GM23338 (cell line): ENCODE data around the gene TANGO2. TPM values are rescaled to one million over a fixed set of nuclear protein-coding genes. Genes with fewer than 3 reads are reported as not detected.

Experiments used
- ATAC-seq: fragments of 200-7000 bp; cut with Tn5 transposase; 3 replicates; pipeline ENCODE4 v1.9.1; 2020
- DNase-seq: peaks from one replicate; pipeline ENCODE4 v3.0.0-alpha.2; 2015; ENCODE audit warnings: low spot score
- H2AFZ ChIP-seq: fragments of 200-600 bp; sonication (generic); 2 replicates; pipeline ENCODE4 v1.8.0; 2016; ENCODE audit warnings: antibody characterized with exemption, mild to moderate bottlenecking, moderate library complexity
- H3F3A ChIP-seq: fragments of 200-600 bp; sonication (generic); replicated peaks from 2 replicates; pipeline ENCODE4 v1.8.0; 2017; ENCODE audit warnings: antibody characterized with exemption, mixed run types, low read depth
- H3K27ac ChIP-seq: fragments of 200-600 bp; sonication (generic); 2 replicates; pipeline ENCODE4 v1.6.1; 2016; ENCODE audit warnings: low read depth
- H3K27me3 ChIP-seq: fragments of 200-600 bp; sonication (generic); 2 replicates; pipeline ENCODE4 v1.8.0; 2016; ENCODE audit warnings: mild to moderate bottlenecking, mixed run types, moderate library complexity; ENCODE audit not compliant: insufficient read depth
- H3K36me3 ChIP-seq: fragments of 200-600 bp; sonication (generic); 2 replicates; pipeline ENCODE4 v1.8.0; 2016; ENCODE audit warnings: mild to moderate bottlenecking; ENCODE audit not compliant: insufficient read depth
- H3K4me1 ChIP-seq: fragments of 200-600 bp; sonication (generic); 2 replicates; pipeline ENCODE4 v1.8.0; 2016; ENCODE audit warnings: mild to moderate bottlenecking, moderate library complexity; ENCODE audit not compliant: insufficient read depth
- H3K4me2 ChIP-seq: fragments of 200-600 bp; sonication (generic); 2 replicates; pipeline ENCODE4 v1.7.1; 2017; ENCODE audit warnings: mixed run types
- H3K4me3 ChIP-seq: fragments of 200-600 bp; sonication (generic); 2 replicates; pipeline ENCODE4 v1.6.1; 2016; ENCODE audit warnings: mixed run types
- H3K79me2 ChIP-seq: fragments of 200-600 bp; sonication (generic); replicated peaks from 2 replicates; pipeline ENCODE4 v1.8.0; 2017; ENCODE audit warnings: mild to moderate bottlenecking; ENCODE audit not compliant: insufficient read depth
- H3K9me2 ChIP-seq: fragments of 200-600 bp; sonication (generic); 2 replicates; pipeline ENCODE4 v1.8.0; 2017; ENCODE audit not compliant: insufficient read depth
- H4K20me1 ChIP-seq: fragments of 200-600 bp; sonication (generic); replicated peaks from 2 replicates; pipeline ENCODE4 v1.8.0; 2017; ENCODE audit warnings: mild to moderate bottlenecking; ENCODE audit not compliant: insufficient read depth
- H3K27ac Mint-ChIP-seq: 2 replicates; pipeline ENCODE4 v1.8.0; 2020; ENCODE audit warnings: inconsistent platforms, mild to moderate bottlenecking, moderate library complexity, mixed read lengths
- H3K27me3 Mint-ChIP-seq: 3 replicates; pipeline ENCODE4 v1.8.0; 2022; ENCODE audit warnings: low read depth, mild to moderate bottlenecking, moderate library complexity, mixed read lengths, inconsistent platforms; ENCODE audit not compliant: insufficient read depth, poor library complexity
- H3K36me3 Mint-ChIP-seq: 3 replicates; pipeline ENCODE4 v1.8.0; 2021; ENCODE audit warnings: low read depth, mild to moderate bottlenecking, inconsistent platforms, moderate library complexity, mixed read lengths
- H3K4me1 Mint-ChIP-seq: 3 replicates; pipeline ENCODE4 v1.8.0; 2020; ENCODE audit warnings: mild to moderate bottlenecking, inconsistent platforms, mixed read lengths
- H3K4me3 Mint-ChIP-seq: 3 replicates; pipeline ENCODE4 v1.8.0; 2021; ENCODE audit warnings: moderate library complexity, mild to moderate bottlenecking, inconsistent platforms, mixed read lengths
- H3K9me3 Mint-ChIP-seq: 3 replicates; pipeline ENCODE4 v1.8.0; 2020; ENCODE audit warnings: moderate library complexity, mild to moderate bottlenecking, inconsistent platforms, mixed read lengths
- CREB1 ChIP-seq: fragments of 250-450 bp; sonication (Bioruptor Pico); IDR thresholded peaks from 2 replicates; pipeline ENCODE4 v1.5.0; 2020; ENCODE audit warnings: low read depth, mild to moderate bottlenecking, moderate library complexity
- JUNB ChIP-seq: IDR thresholded peaks from one replicate; pipeline ENCODE4 v1.6.1; 2016; ENCODE audit warnings: antibody characterized with exemption; ENCODE audit not compliant: unreplicated experiment
- NANOG ChIP-seq: IDR thresholded peaks from 2 replicates; pipeline ENCODE4 v1.6.1; 2016; ENCODE audit warnings: antibody characterized with exemption, borderline replicate concordance
- POLR2AphosphoS5 ChIP-seq: IDR thresholded peaks from 2 replicates; pipeline ENCODE4 v1.6.1; 2016; ENCODE audit warnings: antibody characterized with exemption, low read depth
- STAT1 ChIP-seq: IDR thresholded peaks from one replicate; pipeline ENCODE4 v1.6.1; 2016; ENCODE audit warnings: antibody characterized with exemption; ENCODE audit not compliant: unreplicated experiment
- ZNF114 ChIP-seq: fragments of 250-450 bp; sonication (Bioruptor Pico); IDR thresholded peaks from 2 replicates; pipeline ENCODE4 v1.5.0; 2020; ENCODE audit warnings: mild to moderate bottlenecking, moderate library complexity
- ZNF331 ChIP-seq: fragments of 250-450 bp; sonication (Bioruptor Pico); IDR thresholded peaks from 2 replicates; pipeline ENCODE4 v1.5.0; 2020; ENCODE audit warnings: low read depth, mild to moderate bottlenecking, moderate library complexity
- polyA plus RNA-seq: library from polyadenylated mRNA; unstranded; fragments of >200 nt; fragmentation: Nextera tagmentation; extraction: Ambion mirVana; gene quantifications from 2 replicates; pipeline ENCODE4 v1.2.1, GENCODE V29; 2016
- total RNA-seq: library from RNA; depleted of rRNA; stranded (reverse); fragments of >200 nt; shearing (Covaris generic); gene quantifications from 2 replicates; pipeline ENCODE4 v1.2.3, GENCODE V29; 2014
- TF ChIP-seq, protein P1 (sequence below): fragments of 250-450 bp; sonication (Bioruptor Pico); IDR thresholded peaks from 2 replicates; pipeline ENCODE4 v1.5.0; 2020; ENCODE audit warnings: mild to moderate bottlenecking, moderate library complexity
- TF ChIP-seq, protein P2 (sequence below): IDR thresholded peaks from 2 replicates; pipeline ENCODE4 v1.6.1; 2016; ENCODE audit warnings: antibody characterized with exemption

TANGO2 gene
- total and polyA plus RNA-seq, 2 experiments from 2014 or later: 6.9 to 15.0 TPM

DNA sequence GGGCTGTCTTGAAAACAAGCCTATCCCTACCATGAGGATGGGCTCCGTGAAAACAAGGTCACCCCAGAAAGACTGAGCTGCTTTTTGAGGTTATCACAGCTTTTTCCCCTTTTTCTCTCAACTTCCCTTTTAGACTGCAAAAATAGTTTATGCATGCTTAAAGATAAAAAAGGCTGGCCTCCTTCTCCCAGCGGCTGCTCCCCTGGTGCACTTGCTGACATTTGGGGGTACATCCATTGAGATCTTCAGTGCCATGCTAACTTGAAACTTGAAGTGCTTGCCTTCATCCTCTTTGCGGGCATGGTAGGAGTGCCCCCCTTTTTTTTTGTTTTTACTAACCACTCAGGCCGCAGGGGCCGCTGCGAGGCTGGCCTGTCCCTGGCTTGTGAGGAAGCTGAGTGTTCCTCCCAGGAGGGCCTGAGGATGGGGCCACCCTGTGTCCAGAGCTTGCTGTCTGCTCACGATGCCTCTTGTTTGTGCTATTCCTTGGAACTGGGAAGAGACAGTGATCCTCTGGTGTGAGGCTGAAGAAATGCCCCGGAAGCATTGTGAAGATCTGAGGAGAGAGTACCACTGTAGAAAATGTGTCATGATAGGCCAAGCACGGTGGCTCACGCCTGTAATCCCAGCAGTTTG lies 2.2 kb downstream of the TANGO2 start:
- H3K27me3 ChIP-seq: peaks cover 24% of the 10 kb centered on the region
- DNase-seq (no peak), ATAC-seq (no peak)
- no peaks in the 10 kb centered on the region for H3K9me3 Mint-ChIP-seq
- H3K36me3 ChIP-seq: no peaks in the 10 kb centered on the region
- no peaks in the 10 kb centered on the region for H3K36me3 Mint-ChIP-seq
- H2AFZ ChIP-seq: no peak overlapping the region
- H3K4me3 ChIP-seq: no peak overlapping the region
- TF ChIP-seq NANOG: no peak
- TF ChIP-seq POLR2AphosphoS5: no peak
- TF ChIP-seq STAT1: no peak
- TF ChIP-seq, protein P1, sequence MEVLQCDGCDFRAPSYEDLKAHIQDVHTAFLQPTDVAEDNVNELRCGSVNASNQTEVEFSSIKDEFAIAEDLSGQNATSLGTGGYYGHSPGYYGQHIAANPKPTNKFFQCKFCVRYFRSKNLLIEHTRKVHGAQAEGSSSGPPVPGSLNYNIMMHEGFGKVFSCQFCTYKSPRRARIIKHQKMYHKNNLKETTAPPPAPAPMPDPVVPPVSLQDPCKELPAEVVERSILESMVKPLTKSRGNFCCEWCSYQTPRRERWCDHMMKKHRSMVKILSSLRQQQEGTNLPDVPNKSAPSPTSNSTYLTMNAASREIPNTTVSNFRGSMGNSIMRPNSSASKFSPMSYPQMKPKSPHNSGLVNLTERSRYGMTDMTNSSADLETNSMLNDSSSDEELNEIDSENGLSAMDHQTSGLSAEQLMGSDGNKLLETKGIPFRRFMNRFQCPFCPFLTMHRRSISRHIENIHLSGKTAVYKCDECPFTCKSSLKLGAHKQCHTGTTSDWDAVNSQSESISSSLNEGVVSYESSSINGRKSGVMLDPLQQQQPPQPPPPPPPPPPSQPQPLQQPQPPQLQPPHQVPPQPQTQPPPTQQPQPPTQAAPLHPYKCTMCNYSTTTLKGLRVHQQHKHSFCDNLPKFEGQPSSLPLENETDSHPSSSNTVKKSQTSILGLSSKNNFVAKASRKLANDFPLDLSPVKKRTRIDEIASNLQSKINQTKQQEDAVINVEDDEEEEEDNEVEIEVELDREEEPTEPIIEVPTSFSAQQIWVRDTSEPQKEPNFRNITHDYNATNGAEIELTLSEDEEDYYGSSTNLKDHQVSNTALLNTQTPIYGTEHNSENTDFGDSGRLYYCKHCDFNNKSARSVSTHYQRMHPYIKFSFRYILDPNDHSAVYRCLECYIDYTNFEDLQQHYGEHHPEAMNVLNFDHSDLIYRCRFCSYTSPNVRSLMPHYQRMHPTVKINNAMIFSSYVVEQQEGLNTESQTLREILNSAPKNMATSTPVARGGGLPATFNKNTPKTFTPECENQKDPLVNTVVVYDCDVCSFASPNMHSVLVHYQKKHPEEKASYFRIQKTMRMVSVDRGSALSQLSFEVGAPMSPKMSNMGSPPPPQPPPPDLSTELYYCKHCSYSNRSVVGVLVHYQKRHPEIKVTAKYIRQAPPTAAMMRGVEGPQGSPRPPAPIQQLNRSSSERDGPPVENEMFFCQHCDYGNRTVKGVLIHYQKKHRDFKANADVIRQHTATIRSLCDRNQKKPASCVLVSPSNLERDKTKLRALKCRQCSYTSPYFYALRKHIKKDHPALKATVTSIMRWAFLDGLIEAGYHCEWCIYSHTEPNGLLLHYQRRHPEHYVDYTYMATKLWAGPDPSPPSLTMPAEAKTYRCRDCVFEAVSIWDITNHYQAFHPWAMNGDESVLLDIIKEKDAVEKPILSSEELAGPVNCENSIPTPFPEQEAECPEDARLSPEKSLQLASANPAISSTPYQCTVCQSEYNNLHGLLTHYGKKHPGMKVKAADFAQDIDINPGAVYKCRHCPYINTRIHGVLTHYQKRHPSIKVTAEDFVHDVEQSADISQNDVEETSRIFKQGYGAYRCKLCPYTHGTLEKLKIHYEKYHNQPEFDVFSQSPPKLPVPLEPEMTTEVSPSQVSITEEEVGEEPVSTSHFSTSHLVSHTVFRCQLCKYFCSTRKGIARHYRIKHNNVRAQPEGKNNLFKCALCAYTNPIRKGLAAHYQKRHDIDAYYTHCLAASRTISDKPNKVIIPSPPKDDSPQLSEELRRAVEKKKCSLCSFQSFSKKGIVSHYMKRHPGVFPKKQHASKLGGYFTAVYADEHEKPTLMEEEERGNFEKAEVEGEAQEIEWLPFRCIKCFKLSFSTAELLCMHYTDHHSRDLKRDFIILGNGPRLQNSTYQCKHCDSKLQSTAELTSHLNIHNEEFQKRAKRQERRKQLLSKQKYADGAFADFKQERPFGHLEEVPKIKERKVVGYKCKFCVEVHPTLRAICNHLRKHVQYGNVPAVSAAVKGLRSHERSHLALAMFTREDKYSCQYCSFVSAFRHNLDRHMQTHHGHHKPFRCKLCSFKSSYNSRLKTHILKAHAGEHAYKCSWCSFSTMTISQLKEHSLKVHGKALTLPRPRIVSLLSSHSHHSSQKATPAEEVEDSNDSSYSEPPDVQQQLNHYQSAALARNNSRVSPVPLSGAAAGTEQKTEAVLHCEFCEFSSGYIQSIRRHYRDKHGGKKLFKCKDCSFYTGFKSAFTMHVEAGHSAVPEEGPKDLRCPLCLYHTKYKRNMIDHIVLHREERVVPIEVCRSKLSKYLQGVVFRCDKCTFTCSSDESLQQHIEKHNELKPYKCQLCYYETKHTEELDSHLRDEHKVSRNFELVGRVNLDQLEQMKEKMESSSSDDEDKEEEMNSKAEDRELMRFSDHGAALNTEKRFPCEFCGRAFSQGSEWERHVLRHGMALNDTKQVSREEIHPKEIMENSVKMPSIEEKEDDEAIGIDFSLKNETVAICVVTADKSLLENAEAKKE: no peak
- TF ChIP-seq, protein P2, sequence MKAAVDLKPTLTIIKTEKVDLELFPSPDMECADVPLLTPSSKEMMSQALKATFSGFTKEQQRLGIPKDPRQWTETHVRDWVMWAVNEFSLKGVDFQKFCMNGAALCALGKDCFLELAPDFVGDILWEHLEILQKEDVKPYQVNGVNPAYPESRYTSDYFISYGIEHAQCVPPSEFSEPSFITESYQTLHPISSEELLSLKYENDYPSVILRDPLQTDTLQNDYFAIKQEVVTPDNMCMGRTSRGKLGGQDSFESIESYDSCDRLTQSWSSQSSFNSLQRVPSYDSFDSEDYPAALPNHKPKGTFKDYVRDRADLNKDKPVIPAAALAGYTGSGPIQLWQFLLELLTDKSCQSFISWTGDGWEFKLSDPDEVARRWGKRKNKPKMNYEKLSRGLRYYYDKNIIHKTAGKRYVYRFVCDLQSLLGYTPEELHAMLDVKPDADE: no peak
- no peak for TF ChIP-seq ZNF114 (CRISPR knock-in tag)
- no peak for TF ChIP-seq ZNF331 (CRISPR knock-in tag)
- no peak for TF ChIP-seq CREB1 (CRISPR knock-in tag)
- TF ChIP-seq JUNB: no peak
- no peak overlapping the region for H3K4me2 ChIP-seq
- peaks cover 4% of the 10 kb centered on the region; the same call in 1 of the 2 replicates for H3K4me1 ChIP-seq
- H3K27me3 Mint-ChIP-seq: peaks cover 31% of the 10 kb centered on the region
- no peaks in the 10 kb centered on the region for H3K79me2 ChIP-seq
- no peak overlapping the region for H3K27ac Mint-ChIP-seq
- H4K20me1 ChIP-seq: no peaks in the 10 kb centered on the region; the same call in 1 of the 2 replicates
- no peak overlapping the region for H3K4me3 Mint-ChIP-seq
- H3K4me1 Mint-ChIP-seq: peaks cover 9% of the 10 kb centered on the region
- no peaks in the 10 kb centered on the region for H3K9me2 ChIP-seq
- no peaks in the 10 kb centered on the region for H3F3A ChIP-seq
- H3K27ac ChIP-seq: no peak overlapping the region
